ENCODE data around the gene PDE3B. TPM values are rescaled to one million over a fixed set of nuclear protein-coding genes. Genes with fewer than 3 reads are reported as not detected.

PDE3B gene
- total RNA-seq, 1 donor from 2014 or later = 4.0 TPM

DNA sequence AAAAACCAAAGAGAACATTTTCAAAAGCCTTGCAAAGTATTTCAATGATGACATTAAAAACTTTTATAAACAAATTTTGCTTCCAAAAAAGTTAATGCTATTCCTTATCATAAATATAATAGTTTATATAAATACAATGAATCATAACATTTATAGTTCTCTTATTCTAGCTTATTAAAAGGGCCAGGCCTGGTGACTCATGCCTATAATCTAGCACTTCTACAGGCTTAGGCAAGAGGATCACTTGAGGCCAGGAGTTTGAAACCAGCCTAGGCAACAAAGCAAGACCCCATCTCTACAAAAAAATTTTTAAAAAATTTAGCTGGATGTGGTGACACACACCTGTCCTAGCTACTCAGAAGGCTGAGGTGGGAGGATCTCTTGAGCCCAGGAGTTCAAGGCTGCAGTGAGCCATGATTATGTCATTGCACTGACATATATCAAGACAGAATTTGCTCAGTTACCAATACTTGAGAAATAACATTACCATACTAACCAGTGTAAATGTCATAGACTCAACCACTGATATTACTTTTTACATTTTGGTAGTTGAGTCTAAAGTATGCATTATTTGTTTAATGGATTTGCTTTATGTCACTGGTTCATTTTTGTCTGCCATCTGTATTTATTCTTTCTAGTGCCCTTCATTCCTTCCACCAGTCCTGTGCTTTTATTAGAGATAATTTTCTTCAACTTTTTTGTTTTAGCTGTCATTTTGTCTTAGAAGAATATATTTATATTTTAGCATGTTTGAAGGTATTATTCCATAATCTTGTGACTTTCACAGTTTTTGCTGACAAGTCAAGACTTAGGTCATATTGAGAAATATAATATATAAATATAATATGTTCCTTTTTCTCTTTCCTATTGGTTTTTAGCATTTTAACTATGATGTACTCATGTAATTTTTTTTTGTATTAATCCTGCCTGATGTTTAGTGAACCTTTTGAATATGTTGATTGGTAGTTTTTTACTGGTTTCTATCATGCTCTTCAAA lies 192.2 kb downstream of the PDE3B start:
- DNase-seq (ENCODE audit: low spot score) = no peak
- Mint-ChIP-seq H3K27me3 (ENCODE audit: unreplicated experiment) (no peaks in the 10 kb centered on the region), H3K27ac (ENCODE audit: unreplicated experiment) (no peak overlapping the region), H3K4me3 (ENCODE audit: unreplicated experiment) (no peak overlapping the region), H3K36me3 (ENCODE audit: low read depth, unreplicated experiment) (no peaks in the 10 kb centered on the region), H3K4me1 (ENCODE audit: unreplicated experiment) (no peaks in the 10 kb centered on the region), H3K9me3 (ENCODE audit: unreplicated experiment) (no peaks in the 10 kb centered on the region)
- TF ChIP-seq, protein P1, sequence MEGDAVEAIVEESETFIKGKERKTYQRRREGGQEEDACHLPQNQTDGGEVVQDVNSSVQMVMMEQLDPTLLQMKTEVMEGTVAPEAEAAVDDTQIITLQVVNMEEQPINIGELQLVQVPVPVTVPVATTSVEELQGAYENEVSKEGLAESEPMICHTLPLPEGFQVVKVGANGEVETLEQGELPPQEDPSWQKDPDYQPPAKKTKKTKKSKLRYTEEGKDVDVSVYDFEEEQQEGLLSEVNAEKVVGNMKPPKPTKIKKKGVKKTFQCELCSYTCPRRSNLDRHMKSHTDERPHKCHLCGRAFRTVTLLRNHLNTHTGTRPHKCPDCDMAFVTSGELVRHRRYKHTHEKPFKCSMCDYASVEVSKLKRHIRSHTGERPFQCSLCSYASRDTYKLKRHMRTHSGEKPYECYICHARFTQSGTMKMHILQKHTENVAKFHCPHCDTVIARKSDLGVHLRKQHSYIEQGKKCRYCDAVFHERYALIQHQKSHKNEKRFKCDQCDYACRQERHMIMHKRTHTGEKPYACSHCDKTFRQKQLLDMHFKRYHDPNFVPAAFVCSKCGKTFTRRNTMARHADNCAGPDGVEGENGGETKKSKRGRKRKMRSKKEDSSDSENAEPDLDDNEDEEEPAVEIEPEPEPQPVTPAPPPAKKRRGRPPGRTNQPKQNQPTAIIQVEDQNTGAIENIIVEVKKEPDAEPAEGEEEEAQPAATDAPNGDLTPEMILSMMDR (IDR thresholded peaks at IDR 0.05; ENCODE audit: unreplicated experiment) = no peak

DNA sequence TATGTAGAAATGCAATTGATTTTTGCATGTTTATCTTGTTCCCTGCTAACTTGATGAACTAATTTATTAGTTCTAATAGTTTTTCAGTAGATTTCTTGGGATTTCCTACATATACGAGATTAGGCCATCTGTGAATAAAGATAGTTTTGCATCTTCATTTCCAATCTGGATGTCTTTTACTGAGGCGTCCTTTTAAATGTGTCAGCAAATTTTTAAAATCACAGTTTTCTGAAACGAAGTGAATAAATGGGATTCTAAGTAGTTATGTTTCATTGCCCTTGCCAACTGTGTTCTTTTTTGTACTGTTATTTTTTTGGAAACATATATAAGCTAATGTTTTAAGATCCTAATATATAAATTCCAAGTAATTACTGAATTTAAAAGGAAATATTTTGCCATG lies 198.4 kb downstream of the PDE3B start:
- Mint-ChIP-seq H3K9me3 (ENCODE audit: unreplicated experiment) (no peaks in the 10 kb centered on the region), H3K36me3 (ENCODE audit: low read depth, unreplicated experiment) (peaks cover 8% of the 10 kb centered on the region), H3K4me1 (ENCODE audit: unreplicated experiment) (no peaks in the 10 kb centered on the region), H3K4me3 (ENCODE audit: unreplicated experiment) (no peak overlapping the region), H3K27ac (ENCODE audit: unreplicated experiment) (no peak overlapping the region), H3K27me3 (ENCODE audit: unreplicated experiment) (peaks cover 2% of the 10 kb centered on the region)
- DNase-seq (ENCODE audit: low spot score) = no peak
- TF ChIP-seq, protein P1 (IDR thresholded peaks at IDR 0.05; ENCODE audit: unreplicated experiment) = no peak

DNA sequence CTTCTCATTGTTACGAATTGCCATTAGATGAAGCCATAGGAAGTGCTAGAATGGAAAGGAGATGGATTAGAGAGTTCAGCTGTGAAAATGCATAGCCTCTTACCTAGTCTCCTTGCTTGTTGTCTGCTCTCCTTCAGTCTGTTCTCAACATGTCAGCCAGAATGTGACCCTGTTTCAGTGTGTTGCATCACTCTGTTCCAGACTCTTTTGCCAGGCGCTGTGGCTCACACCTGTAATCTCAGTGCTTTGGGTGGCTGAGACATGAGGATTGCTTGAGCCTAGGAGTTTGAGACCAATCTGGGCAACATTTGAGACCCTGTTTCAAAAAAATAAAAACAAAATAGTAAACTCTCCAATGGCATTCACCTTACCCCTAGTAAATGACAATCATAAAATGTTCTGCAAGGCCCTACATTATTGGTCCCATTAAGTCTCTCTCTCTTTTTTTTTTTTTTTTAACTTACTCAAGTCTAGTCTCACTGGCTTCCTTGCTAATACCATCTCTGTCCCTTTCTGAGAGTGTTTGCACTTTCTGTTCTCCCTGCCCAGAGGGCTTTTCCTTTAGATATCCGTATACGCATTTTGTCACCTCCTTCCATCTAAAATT lies 209.1 kb downstream of the PDE3B start:
- no peak overlapping the region for H3K27ac Mint-ChIP-seq (ENCODE audit: unreplicated experiment)
- H3K4me1 Mint-ChIP-seq (ENCODE audit: unreplicated experiment) = no peaks in the 10 kb centered on the region
- TF ChIP-seq, protein P1 (IDR thresholded peaks at IDR 0.05; ENCODE audit: unreplicated experiment) = no peak

DNA sequence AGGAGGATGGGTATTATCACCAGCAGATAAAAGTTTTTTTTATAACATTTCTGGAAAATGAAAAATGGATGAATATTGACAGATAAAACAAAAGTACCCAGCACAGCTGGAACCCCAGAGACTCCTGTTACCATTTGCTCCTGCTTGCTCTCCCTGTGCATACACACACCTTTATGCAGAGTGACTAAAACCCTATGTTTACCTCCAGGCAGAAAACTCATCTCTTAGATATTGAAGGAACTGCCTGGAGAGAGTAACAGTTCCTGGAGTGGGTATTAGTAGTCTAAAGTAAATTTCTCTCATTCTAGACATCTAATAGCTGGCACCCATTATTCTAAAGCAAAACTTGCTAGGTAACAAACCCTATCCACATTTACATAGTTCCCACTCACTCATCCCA lies 210.5 kb downstream of the PDE3B start:
- Mint-ChIP-seq H3K36me3 (ENCODE audit: low read depth, unreplicated experiment) (no peaks in the 10 kb centered on the region), H3K4me1 (ENCODE audit: unreplicated experiment) (no peaks in the 10 kb centered on the region), H3K9me3 (ENCODE audit: unreplicated experiment) (no peaks in the 10 kb centered on the region), H3K4me3 (ENCODE audit: unreplicated experiment) (no peak overlapping the region), H3K27me3 (ENCODE audit: unreplicated experiment) (no peaks in the 10 kb centered on the region), H3K27ac (ENCODE audit: unreplicated experiment) (no peak overlapping the region)
- TF ChIP-seq, protein P1 (IDR thresholded peaks at IDR 0.05; ENCODE audit: unreplicated experiment) = no peak
- DNase-seq (ENCODE audit: low spot score) = no peak

More for the DNA sequence above, 209.1 kb downstream of the PDE3B start:
- no peak overlapping the region for H3K4me3 Mint-ChIP-seq (ENCODE audit: unreplicated experiment)
- no peaks in the 10 kb centered on the region for H3K9me3 Mint-ChIP-seq (ENCODE audit: unreplicated experiment)
- H3K27me3 Mint-ChIP-seq (ENCODE audit: unreplicated experiment) = no peaks in the 10 kb centered on the region
- no peaks in the 10 kb centered on the region for H3K36me3 Mint-ChIP-seq (ENCODE audit: low read depth, unreplicated experiment)
- DNase-seq (ENCODE audit: low spot score) = no peak

DNA sequence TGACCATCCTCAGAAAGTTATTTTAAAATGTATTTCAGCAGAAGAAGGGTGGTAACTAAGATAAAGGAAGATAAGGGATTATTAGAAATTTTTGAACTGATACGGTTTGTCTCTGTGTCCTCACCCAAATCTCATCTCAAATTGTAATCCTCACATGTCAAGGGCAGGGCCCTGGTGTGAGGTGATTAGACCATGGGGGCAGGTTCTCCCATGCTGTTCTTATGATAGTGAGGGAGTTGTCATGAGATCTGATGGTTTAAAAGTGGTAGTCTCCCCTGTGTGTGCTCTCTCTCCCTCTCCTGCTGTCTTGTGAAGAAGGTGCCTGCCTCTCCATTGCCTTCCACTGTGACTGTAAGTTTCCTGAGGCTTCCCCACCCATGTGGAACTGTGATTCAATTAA lies 212.3 kb downstream of the PDE3B start:
- no peak overlapping the region for H3K4me3 Mint-ChIP-seq (ENCODE audit: unreplicated experiment)
- no peaks in the 10 kb centered on the region for H3K9me3 Mint-ChIP-seq (ENCODE audit: unreplicated experiment)
- TF ChIP-seq, protein P1 (IDR thresholded peaks at IDR 0.05; ENCODE audit: unreplicated experiment) = no peak
- H3K27me3 Mint-ChIP-seq (ENCODE audit: unreplicated experiment) = no peaks in the 10 kb centered on the region
- no peaks in the 10 kb centered on the region for H3K36me3 Mint-ChIP-seq (ENCODE audit: low read depth, unreplicated experiment)
- no peak for DNase-seq (ENCODE audit: low spot score)
- no peaks in the 10 kb centered on the region for H3K4me1 Mint-ChIP-seq (ENCODE audit: unreplicated experiment)
- no peak overlapping the region for H3K27ac Mint-ChIP-seq (ENCODE audit: unreplicated experiment)
